Gastrocnemius medialis (tissue), 4 donors: ENCODE measurements around the gene NRK.

Source experiments
- CTCF ChIP-seq, 5 experiments: fragments of 450-650 bp in 3 of 5; fragments of 200-600 bp in 2 of 5; sonication (generic) in 2 of 5; IDR thresholded peaks in 4 of 5; conservative IDR thresholded peaks in 1 of 5; 1 replicate in 4 of 5; 2 replicates in 1 of 5; pipeline ENCODE4 v1.5.1; 2016 to 2019; ENCODE audit warnings: antibody characterized with exemption in 5 of 5, mild to moderate bottlenecking in 3 of 5, moderate library complexity in 3 of 5
- POLR2A ChIP-seq, 2 donors: fragments of 450-650 bp; IDR thresholded peaks; one replicate each; pipeline ENCODE4 v1.6.1; 2017; ENCODE audit warnings: antibody characterized with exemption in 2 of 2, mild to moderate bottlenecking in 2 of 2, moderate library complexity in 2 of 2

GRCh38 chrX:105981772-105982485 is 159.6 kb downstream of the NRK start:
- TF ChIP-seq CTCF (IDR thresholded peaks at IDR 0.05 in 4 of 5, conservative IDR thresholded peaks at IDR 0.05 in 1 of 5): no peak
- no peak for TF ChIP-seq POLR2A (IDR thresholded peaks at IDR 0.05)
